HG03439 (cell line): ENCODE data around the gene TTC19.

Experiments used
- ATAC-seq: cut with Tn5 transposase; IDR thresholded peaks from one replicate; pipeline ENCODE4 v1.9.1; 2021; ENCODE audit warnings: mild to moderate bottlenecking, moderate library complexity; ENCODE audit not compliant: unreplicated experiment

The TTC19 gene, protein sequence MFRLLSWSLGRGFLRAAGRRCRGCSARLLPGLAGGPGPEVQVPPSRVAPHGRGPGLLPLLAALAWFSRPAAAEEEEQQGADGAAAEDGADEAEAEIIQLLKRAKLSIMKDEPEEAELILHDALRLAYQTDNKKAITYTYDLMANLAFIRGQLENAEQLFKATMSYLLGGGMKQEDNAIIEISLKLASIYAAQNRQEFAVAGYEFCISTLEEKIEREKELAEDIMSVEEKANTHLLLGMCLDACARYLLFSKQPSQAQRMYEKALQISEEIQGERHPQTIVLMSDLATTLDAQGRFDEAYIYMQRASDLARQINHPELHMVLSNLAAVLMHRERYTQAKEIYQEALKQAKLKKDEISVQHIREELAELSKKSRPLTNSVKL

DNA sequence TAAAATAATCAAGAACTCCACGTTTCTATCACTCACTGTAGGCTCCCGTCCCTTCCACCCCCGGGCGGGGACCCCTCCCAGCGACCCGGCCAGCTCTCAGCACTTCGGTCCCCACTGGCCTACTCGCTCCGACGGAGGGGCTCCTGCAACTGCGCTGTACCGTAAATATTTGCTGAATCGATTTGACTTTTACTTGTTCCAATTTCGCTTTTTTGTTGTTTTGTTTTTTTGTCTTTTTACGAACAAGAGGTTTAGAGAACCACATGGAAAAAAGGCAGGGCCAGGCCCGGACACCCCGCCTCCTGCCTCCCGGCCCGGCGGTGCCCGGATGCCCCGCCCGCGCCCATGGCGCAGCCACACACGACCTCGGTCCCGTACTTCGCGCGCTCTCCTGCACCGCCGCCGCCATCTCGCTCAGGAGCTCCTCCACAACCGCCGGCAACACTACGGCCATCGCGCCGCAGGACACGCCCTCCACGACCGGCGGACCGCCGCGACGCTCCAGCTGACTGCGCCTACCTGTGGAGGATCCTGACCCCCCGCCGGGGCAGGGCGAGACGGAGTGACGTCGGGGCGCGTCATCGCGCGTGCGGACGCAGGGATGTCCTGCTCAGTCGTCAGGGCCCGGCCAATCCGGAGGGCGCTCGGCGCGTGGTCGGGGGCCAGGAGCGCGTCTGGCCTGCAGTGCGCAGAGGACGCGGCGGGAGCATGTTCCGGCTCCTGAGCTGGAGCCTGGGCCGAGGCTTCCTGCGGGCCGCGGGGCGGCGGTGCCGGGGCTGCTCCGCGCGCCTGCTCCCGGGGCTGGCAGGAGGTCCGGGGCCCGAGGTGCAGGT lies at the start of gene TTC19, which contains the start of gene ZSWIM7:
TSS of gene TTC19 (plus strand) at position 684 of the 833 bp plus-strand sequence. CDS start at position 709, 25 bp downstream.
TSS of gene ZSWIM7 (minus strand) at position 564 of the 833 bp plus-strand sequence. CDS start at position 454, 110 bp downstream.
- ATAC-seq, result peak; percentile 95

DNA sequence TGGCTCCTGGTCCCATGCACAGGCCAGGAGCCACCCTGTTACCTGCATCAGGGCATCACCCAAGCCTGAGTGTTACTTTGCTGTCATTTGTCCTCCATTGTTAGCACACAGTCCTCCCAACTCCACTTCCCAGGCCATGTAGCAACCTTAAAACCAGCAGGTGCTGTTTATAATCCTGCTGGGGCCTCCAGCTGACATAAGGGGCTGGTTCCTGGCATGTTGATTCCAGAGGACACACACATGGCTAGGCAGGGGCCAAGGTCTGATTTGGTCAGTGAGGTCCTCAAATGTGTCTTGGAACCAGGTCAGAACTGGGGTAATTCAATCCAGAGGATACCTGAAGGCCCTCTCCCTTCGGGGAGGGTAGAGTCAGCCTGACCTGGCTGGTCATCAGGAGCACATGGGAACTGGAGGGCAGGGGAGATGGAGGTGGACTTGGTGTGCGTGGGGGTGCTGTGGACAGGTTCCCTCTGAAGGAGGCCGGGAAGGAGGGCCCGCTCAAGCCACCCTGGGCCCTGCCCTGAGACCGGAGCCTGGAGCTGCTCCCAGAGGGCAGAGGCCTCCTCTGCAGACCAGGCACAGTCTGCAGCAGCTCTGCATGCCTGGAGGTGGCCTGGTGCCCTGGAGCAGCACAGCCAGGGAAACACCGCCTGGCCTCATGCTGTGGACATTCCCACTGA lies 48.1 kb upstream of the TTC19 start:
- ATAC-seq, result no peak

DNA sequence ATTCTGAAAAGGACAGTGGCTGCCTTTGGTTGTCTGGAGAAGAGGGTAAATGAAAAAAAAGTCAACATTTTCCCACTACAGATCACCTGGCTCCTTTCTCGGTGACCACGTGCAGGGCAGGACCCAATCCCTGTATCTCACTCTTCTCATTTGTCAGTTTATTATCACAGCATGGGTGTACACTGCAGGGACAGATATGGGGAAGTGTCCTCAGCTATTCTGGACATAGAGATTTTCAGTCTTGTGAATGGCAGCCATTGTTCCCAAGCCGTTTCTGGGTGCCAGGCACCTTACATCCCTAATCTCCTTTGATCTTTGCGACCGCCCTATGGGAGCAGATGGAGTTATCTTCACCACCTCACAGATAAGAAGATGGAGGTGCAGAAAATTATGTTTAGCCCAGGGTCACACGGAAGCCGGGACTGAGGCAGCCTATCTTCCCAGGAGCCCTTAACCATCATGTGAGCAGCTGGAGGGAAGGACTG lies 47.5 kb upstream of the TTC19 start:
- ATAC-seq, result no peak

DNA sequence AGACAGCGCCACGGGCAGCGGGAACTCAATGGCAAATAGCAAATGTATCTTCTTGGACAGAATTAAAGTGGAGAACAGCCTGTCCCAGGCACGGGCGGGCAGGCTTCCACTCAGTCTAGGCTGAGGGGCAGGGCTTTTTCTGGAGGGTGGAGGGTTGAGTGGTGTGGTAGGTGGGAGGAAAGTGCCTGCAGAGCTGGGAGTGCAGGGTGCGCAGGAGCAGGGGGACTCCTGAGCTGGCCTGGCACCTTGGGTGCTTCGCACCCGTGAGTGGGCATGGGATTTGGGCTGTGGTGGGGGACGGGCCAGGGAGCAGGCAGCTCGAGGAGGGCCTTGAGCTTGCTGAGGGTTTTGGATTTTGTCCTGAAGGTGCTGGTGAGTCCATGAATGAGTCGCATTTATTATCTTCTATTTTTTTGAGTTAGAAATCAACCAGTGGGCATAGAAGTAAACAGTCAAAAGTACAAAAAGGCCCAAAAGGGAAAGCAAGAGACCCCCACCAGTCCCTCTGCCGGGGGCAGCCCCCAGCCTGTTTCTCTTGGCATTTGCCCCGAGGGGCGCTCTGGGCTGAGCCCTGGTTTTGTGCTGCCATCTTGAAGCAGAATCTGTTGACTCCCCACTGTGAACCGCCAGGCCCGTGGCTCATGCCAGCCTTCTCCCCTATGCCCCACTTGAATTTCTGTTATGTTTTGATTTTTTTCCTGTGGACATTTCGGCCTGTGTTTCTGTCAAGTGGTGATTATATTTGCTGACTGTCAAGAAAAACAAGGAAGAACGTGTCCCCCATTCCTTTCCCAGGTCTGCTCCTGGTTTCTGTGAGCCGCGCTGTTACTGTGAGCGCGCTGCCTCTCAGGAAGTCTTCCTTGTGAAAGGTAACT lies 46.5 kb upstream of the TTC19 start:
- ATAC-seq, result no peak

DNA sequence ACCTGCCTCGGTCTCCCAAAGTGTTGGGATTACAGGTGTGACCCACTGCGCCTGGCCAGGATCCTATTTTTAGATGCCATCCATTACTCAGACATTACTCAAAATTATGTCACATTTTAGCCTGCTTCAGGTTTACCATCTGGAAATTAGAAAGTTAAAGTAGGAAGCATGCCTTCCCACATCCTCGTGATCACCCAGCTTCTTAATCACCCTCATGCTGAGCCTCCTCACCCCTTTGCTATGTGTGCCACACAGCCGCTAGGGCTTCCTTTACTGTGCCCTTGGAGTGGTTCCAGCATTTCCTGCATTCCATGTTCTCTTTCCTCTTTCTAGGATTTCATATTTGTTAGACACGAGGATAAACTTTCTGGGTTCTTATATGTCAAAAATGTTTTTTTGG lies 45.4 kb upstream of the TTC19 start:
- ATAC-seq, result no peak

DNA sequence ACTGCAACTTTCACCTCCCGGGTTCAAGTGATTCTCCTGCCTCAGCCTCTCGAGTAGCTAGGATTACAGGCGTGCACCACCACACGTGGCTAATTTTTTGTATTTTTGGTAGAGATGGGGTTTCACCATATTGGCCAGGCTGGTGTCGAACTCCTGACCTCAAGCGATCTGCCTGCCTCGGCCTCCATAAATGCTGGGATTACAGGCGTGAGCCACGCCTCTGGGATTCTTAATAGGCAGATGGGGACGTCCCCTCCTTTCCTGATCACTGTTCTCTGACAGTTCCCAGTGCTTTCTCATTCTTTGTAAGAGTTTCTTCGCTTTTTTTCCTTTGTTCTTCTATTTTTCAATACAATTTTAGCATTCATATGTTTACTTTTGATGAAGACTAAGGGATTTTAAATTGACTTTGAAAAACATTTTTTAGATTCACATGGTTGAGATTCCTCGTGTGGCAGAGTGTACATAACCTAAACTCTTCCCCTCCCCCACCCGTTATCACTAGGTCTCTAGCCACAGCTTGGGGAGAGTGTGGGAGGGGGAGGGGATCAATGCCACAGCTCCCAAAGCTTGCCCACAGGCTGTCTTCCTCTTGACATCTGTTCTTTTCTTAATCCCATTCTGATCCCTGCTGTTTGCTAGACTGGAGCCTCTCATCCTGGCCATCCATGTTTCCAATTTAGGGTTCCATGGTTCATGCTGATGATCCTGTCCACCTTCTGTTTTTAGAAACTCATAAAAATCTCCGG lies 43.7 kb upstream of the TTC19 start:
- ATAC-seq, result no peak

DNA sequence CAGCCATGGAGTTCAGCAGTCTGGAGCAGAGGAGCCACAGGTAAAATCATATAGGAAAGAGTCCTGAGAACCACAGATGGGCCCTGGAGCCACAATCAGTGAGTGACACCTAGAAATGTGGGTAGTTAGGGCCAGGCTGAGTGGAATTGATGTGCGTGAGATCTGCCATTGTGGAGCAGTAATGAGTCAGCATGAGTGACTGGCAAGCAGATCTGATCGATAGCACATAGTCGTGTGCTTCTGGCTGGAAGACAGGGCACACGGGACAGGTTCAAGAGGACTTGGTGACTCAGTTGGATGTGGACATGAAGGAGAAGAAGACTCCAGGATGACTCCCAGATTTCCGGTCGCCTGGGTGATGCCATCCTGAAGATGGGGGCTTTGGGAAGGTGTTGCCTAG lies 42.4 kb upstream of the TTC19 start:
- no peak for ATAC-seq

DNA sequence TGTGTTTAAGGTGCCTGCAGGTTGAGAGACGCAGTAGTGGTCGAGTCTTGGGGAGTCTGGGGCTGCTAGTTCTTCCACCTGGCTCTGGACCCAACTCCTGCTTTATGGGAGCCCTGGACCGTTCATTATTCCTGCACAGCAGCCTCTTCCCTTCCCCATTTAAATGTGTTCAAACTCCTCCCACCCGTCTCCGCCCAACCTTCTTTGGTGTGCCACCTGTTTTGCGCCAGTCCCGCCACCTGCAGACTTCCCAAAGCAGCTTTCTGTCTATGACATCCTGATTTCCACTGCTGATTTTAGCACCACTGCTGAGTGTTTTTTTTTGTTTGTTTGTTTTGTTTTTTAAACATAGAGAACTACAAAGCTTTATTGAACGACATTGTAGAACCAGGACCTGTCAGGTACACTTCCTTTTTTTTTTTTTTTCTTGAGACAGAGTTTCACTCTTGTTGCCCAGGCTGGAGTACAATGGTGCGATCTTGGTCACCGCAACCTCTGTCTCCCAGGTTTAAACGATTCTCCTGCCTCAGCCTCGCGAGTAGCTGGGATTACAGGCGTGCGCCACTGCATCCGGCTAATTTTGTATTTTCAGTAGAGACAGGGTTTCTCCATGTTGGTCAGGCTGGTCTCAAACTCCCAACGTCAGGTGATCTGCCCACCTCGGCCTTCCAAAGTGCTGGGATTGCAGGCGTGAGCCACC lies 41.9 kb upstream of the TTC19 start:
- ATAC-seq, result no peak

DNA sequence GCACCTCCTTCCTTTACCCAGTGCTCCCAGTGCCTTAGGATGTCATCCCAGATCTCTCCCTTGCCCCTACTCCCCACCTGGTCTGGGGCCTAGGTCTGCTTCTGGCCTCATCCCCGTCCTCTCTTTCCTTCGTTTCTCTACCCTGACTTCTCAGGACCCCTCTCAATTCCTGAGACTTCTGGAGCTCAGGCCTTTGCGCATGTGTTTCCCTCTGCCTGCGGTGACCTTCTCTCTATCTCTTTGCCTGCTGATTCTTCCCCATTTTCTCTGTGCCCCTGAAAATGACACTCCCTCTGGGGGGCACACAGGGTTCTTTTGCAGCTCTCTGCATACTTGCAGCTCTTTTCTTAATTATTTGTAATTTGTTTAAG lies 41.2 kb upstream of the TTC19 start:
- no peak for ATAC-seq

DNA sequence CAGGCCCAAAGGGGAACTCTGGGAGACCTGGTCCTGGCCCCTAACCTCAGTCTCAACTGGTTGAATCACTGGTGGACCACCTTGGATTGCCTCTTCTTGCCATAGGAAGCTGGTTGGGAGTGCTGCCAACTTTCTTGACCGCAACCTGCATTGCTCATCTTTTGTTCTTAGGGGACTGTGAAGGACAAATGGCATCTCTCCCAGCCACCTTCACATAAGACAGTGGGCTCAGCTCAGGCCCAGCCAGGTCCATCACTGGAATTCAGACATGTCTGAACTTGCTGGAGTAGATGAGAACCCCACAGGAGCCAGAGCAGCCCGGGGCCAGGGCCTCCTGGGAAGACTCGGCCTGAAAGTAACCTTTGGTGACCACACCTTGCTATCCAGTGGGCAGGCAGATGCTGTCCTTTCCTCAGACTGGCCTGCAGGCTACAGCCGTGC lies 35.9 kb upstream of the TTC19 start:
- no peak for ATAC-seq

DNA sequence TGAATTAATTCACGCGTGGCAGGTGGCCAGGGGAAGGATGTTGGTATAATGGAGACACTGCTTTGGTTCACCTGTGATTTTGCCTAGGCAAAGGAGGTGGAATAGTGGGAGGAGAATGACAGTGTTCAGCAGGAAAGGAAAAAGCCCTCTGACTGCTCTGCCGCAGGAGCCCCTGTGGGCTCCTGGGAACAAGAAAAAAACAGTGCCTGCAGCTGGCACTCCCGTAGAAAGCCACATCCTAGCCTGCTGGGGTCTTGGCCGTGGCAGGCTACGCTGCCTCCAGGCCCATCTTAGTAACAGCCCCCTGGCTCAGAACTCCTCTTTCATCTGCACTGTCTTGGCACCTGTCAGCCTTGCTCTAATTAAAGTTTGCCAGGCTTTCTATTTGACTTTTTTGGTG lies 34.1 kb upstream of the TTC19 start:
- ATAC-seq, result no peak

DNA sequence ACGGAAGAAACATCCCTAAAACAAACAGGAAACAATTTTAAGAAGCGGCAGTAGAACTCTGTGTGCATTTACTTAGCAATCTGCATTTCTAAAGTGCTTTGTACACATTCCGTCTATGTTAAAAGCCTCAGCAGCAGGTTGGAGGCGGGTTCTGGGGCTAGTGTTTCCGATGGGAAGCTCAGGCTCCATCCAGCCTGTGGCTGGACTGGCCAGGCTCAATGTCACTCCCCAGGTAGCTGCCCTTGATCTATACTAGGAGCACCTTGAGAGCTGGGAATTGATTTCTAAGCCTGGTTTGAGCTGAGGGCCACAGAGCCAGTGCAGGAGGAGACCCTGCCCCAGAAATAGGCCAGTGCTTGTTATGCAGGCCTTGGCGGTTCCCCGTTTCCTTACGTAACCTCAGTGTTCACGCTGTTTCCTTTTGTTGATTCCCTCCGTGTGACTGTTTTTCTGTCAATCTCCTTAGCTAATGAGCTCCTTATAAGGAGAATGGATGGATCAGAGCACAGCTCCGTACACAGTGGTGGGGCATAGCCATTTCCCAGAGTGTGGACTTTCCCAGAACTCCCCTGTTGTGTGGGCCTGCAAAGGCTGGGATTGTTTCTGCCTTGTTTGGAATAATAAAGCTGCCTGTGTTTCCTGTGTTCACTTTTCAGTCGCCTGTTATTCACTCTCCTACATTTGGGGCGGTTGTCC lies 33.3 kb upstream of the TTC19 start:
- ATAC-seq, result no peak

DNA sequence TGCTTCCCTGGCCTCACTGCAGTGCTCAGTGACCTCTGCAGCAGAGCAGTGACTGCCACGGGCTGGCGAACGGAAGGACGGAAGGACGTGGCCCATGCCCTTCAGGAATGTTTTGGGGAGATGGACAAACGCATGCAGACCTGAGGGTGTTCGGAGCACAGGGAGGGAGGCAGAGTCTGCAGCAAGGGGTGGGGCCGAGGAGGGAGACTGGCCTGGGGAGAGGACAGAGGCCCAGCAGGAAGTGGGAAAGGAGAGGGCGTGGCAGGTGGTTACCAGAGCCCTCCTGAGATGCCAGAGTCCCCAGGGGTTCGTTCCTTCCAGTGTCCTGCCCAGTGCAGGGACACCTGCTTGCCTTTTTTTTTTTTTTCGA lies 32.8 kb upstream of the TTC19 start:
- no peak for ATAC-seq

DNA sequence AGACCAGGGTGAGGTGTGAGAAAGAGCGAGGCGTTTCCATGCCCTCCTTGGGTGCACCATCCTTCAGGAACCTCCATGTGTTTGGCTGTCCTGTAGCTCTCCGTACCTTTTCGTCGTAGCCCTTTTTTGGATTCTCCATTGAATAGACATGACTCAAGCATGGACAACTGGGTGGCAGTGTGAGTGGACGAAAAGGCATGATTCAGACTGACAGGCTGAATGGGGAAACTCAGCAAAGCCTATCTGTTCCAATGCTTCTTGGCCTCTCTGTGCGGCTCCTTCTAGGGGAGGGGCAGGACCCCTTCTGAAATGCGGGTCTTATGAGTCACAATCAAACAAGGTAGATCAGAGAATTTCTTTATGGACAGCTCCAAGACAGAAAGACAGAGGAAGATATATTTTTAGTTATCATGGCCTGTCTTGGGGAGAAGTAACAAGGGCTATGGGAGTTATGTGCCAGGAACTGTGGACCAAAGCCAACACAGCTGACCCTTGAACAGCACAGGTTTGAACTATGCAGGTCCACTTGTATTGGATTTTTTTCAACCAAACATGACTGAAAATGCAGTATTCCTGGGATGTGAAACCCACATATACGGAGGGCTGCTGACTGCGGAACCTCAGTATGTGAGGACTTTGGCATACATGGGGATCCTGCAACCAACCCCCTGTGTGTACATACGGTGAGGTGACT lies 31.8 kb upstream of the TTC19 start:
- ATAC-seq, result no peak

DNA sequence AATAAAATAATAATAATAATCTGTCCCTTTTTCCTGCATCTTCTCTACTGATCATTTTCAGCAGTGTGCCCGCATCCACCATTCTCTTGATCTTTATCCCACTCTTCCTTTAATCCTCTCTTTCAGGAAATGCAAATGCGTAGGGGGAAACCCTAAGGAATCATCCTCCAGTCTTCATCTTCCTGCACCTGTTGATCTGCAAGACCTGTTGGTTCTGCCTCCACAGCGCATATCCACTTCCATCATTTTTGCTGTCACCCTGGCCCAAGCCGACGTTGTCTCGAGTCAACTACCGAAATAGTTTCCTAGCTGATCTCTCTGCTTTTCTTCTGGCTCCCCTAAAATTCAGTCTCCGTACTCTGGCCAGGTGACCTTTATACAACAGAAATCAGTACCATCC lies 30.2 kb upstream of the TTC19 start:
- ATAC-seq, result no peak

DNA sequence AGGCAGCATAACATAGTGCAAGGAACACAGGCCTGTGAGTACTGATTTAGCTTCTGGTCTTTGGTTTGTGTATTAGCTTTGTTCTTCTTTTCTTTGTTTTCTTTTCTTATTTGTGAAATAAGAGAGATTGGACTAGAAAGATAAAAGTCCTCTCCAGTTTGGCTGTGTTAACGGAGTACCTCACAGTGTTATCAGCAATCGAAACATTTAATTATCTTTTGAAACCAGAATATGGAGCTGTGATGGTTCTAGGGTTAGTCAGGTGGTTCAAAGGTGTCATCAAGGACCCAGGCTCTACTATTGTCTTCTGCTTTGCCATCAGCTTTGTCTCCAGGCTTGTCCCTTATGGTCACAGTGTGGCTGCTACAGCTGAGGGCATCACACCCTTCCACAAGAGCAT lies 29.1 kb upstream of the TTC19 start:
- ATAC-seq, result no peak

DNA sequence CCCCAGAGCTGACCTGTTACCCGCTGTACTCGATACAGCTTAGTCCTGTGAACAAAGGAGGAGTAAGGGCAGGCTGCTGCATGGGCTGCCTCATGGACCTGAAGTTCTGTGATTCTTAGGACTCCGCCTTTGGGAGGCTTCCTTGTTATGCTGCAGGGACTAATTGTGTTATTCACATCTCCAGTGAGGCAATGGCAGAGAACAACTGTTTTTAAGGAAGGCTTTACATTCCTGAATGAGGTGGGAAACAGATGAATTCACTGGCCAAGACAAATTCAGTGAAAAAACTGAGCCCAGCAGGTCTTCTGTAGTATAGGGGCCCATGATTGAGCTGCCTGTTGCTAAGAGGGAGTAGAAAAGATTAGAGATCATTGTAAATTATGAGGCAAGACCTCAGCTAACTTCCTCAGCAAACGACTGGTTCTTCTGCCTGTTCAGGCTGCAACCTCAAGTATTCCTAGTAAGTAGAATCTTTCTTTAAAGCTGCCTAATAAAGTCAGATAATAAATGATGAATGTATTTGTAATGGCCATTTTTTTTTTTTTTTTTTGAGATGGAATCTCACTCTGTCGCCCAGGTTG lies 28.4 kb upstream of the TTC19 start:
- ATAC-seq, result no peak

DNA sequence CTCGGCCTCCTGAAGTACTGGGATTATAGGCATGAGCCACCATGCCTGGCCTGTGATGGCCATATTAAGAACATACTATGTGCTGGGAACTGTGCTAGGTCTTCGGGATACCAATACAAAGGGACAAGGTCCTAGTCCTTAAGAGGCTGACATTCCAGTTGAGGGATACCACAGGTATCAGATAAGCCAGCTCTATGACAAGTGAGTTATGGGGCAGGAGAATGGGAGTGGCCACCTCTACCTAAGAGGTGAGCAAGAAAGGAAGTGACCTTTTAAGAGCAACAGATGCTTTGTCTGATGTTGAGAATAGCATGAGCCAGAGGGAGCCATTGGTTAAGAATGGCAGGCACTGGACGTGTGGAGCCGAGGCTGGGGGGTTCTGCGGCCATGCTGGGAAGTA lies 27.7 kb upstream of the TTC19 start:
- ATAC-seq, result no peak
